CD4-positive, alpha-beta memory T cell (primary cell): ENCODE data around the gene CROCC. TPM values are rescaled to one million over a fixed set of nuclear protein-coding genes. Genes with fewer than 3 reads are reported as not detected.

Source experiments
- CTCF ChIA-PET: fragments of 350-600 bp; sonication (Branson Sonifier 250); formaldehyde crosslinking; loops from one replicate; lab custom pipeline; 2021; ENCODE audit warnings: inconsistent platforms; ENCODE audit not compliant: partially characterized antibody; lab: Charles Lee
- POLR2A ChIA-PET: fragments of 350-600 bp; sonication (Branson Sonifier 250); formaldehyde crosslinking; loops from one replicate; lab custom pipeline; 2021; ENCODE audit not compliant: partially characterized antibody; lab: Charles Lee
- DNase-seq, 5 donors: peaks; one replicate each; pipeline versions ENCODE4 v3.0.0 to v3.0.0-alpha.2; 2020 to 2022; ENCODE audit warnings: mixed read lengths in 1 of 5
- H3K27ac ChIP-seq: one replicate; pipeline ENCODE4 v1.7.0; 2013; ENCODE audit warnings: low read depth, low read length
- H3K27me3 ChIP-seq: 2 replicates; pipeline ENCODE4 v1.7.0; 2013; ENCODE audit warnings: mild to moderate bottlenecking, low read length, moderate library complexity; ENCODE audit not compliant: insufficient read depth
- H3K36me3 ChIP-seq: 2 replicates; pipeline ENCODE4 v1.7.0; 2013; ENCODE audit warnings: mild to moderate bottlenecking, low read length, moderate library complexity; ENCODE audit not compliant: insufficient read depth
- H3K4me1 ChIP-seq: 2 replicates; pipeline ENCODE4 v1.7.0; 2013; ENCODE audit warnings: mild to moderate bottlenecking, low read length, moderate library complexity; ENCODE audit not compliant: insufficient read depth
- H3K4me3 ChIP-seq, 2 donors: one replicate each; pipeline ENCODE4 v1.7.0; 2013; ENCODE audit warnings: low read length in 2 of 2, mild to moderate bottlenecking in 1 of 2
- H3K9me3 ChIP-seq, 2 donors: one replicate each; pipeline ENCODE4 v1.7.0; 2013; ENCODE audit warnings: low read length in 2 of 2, control low read depth in 1 of 2; ENCODE audit not compliant: control insufficient read depth in 1 of 2
- H3K27ac Mint-ChIP-seq, 7 donors: one replicate each; pipeline ENCODE4 v1.8.0; 2020 to 2021; ENCODE audit warnings: mixed read lengths in 7 of 7, mild to moderate bottlenecking in 6 of 7, inconsistent platforms in 3 of 7, moderate library complexity in 3 of 7
- H3K27me3 Mint-ChIP-seq, 2 donors: one replicate each; pipeline ENCODE4 v1.8.0; 2020 to 2021; ENCODE audit warnings: mixed read lengths in 2 of 2
- H3K36me3 Mint-ChIP-seq, 2 donors: one replicate each; pipeline ENCODE4 v1.8.0; 2020 to 2021; ENCODE audit warnings: mixed read lengths in 2 of 2, inconsistent platforms in 1 of 2, mild to moderate bottlenecking in 1 of 2
- H3K4me1 Mint-ChIP-seq, 4 donors: one replicate each; pipeline ENCODE4 v1.8.0; 2020 to 2021; ENCODE audit warnings: mixed read lengths in 4 of 4, mild to moderate bottlenecking in 1 of 4
- H3K4me3 Mint-ChIP-seq, 8 donors: one replicate each; pipeline ENCODE4 v1.8.0; 2020 to 2021; ENCODE audit warnings: mixed read lengths in 8 of 8, mild to moderate bottlenecking in 7 of 8, moderate library complexity in 6 of 8, inconsistent platforms in 3 of 8
- H3K9me3 Mint-ChIP-seq, 8 donors: one replicate each; pipeline ENCODE4 v1.8.0; 2020 to 2021; ENCODE audit warnings: mixed read lengths in 8 of 8, mild to moderate bottlenecking in 5 of 8, inconsistent platforms in 3 of 8, moderate library complexity in 1 of 8
- intact Hi-C: fragments of 100-400 bp; cut with micrococcal nuclease; formaldehyde crosslinking; loops from one replicate; pipeline ENCODE4 v1.15.1; 2023
- polyA plus RNA-seq, 2 donors: library from polyadenylated mRNA; unstranded; fragments of 300-500 nt; fragmentation: Illumina TruSeq; gene quantifications; one replicate each; pipeline ENCODE4 v1.2.3, GENCODE V29; 2021
- total RNA-seq, 2 experiments: library from RNA; stranded (reverse); gene quantifications; one replicate each; pipeline ENCODE4 v1.2.3, GENCODE V29; 2021

Gene CROCC
- total and polyA plus RNA-seq, 4 experiments from 2014 or later: 0.77 to 91.7 (median 46.7) TPM

- no peak overlapping the region for H3K4me3 Mint-ChIP-seq
- peak overlapping the region; percentile 38 to 66 for H3K4me3 ChIP-seq
- peaks cover 0 to 6% (median 2%) of the 10 kb centered on the region in 8 donors for H3K9me3 Mint-ChIP-seq
- peaks cover 35% of the 10 kb centered on the region for H3K4me1 ChIP-seq
- no peak overlapping the region for H3K27ac Mint-ChIP-seq
- ChIA-PET CTCF (interaction anchor here (1.0 to 2.0 kb wide), 5 partner anchors 15 to 196 kb away, joined by 3 to 7 read pairs (median 4); no protein-coding TSS in a partner anchor), POLR2A (interaction anchor here (0.6 to 4.7 kb wide), 41 partner anchors 8 to 1377 kb away, joined by 3 to 82 read pairs (median 5); partner anchors contain the start of genes ATP13A2, CROCC, DNAJC16 and FBXO42)
- H3K36me3 ChIP-seq: no peaks in the 10 kb centered on the region
- H3K36me3 Mint-ChIP-seq: no peaks in the 10 kb centered on the region
- no peaks in the 10 kb centered on the region for H3K27me3 Mint-ChIP-seq
- peak overlapping the region; percentile 97 for H3K27ac ChIP-seq
- peaks cover 12 to 39% (median 21%) of the 10 kb centered on the region in 4 donors for H3K4me1 Mint-ChIP-seq
- peak; percentile 99 to 100 (median 100) for DNase-seq
- intact Hi-C loops: loop anchor here (1.0 to 10.0 kb wide), 4 partner anchors 8 to 1070 kb away; partner anchors contain the start of gene SZRD1
- H3K9me3 ChIP-seq: no peaks in the 10 kb centered on the region
- H3K27me3 ChIP-seq: no peaks in the 10 kb centered on the region
Measured at GRCh38 chr1:16904560-16905109, 17.1 kb upstream of the CROCC start.

- DNase-seq: peak in 2 of 5 donors; percentile 41 to 53
- intact Hi-C loops: loop anchor here (5.0 to 10.0 kb wide), 2 partner anchors 538 to 1070 kb away; partner anchors contain the start of gene SZRD1
- peak overlapping the region; percentile 97 for H3K27ac ChIP-seq
Measured at GRCh38 chr1:16905110-16905867, 16.4 kb upstream of the CROCC start.

GRCh38 chr1:16905868-16906702 is 15.6 kb upstream of the CROCC start:
- Mint-ChIP-seq H3K27ac (no peak overlapping the region), H3K9me3 (peaks cover 0 to 6% (median 2%) of the 10 kb centered on the region in 8 donors), H3K4me1 (peaks cover 9 to 37% (median 21%) of the 10 kb centered on the region in 4 donors), H3K4me3 (peak overlapping the region in 2 of 8 donors; percentile 5 to 6), H3K36me3 (no peaks in the 10 kb centered on the region), H3K27me3 (no peaks in the 10 kb centered on the region)
- Histone ChIP-seq H3K27me3 (no peaks in the 10 kb centered on the region), H3K4me3 (no peak overlapping the region), H3K36me3 (no peaks in the 10 kb centered on the region), H3K9me3 (no peaks in the 10 kb centered on the region), H3K27ac (peak overlapping the region; percentile 97), H3K4me1 (peaks cover 29% of the 10 kb centered on the region)
- CTCF ChIA-PET: interaction anchor here (0.8 to 2.0 kb wide), 6 partner anchors 16 to 465 kb away, joined by 3 to 7 read pairs (median 4); partner anchors contain the start of genes CROCC and NBPF1
- no peak for DNase-seq
- intact Hi-C loops: loop anchor here (5.0 to 10.0 kb wide), 2 partner anchors 539 to 1071 kb away; partner anchors contain the start of gene SZRD1
- POLR2A ChIA-PET: interaction anchor here (0.6 to 4.7 kb wide), 19 partner anchors 8 to 1378 kb away, joined by 3 to 82 read pairs (median 9); partner anchors contain the start of genes CROCC, FBXO42, NBPF1 and RNU1-1

More at GRCh38 chr1:16905110-16905867, 16.4 kb upstream of the CROCC start:
- H3K36me3 ChIP-seq: no peaks in the 10 kb centered on the region
- peaks cover 35% of the 10 kb centered on the region for H3K4me1 ChIP-seq
- no peaks in the 10 kb centered on the region for H3K36me3 Mint-ChIP-seq
- H3K27ac Mint-ChIP-seq: no peak overlapping the region
- peaks cover 13 to 43% (median 25%) of the 10 kb centered on the region in 4 donors for H3K4me1 Mint-ChIP-seq
- H3K4me3 Mint-ChIP-seq: no peak overlapping the region
- no peaks in the 10 kb centered on the region for H3K27me3 Mint-ChIP-seq
- POLR2A ChIA-PET: interaction anchor here (0.6 to 4.7 kb wide), 40 partner anchors 9 to 1378 kb away, joined by 3 to 82 read pairs (median 6); partner anchors contain the start of genes ATP13A2, CROCC, DNAJC16 and FBXO42
- H3K27me3 ChIP-seq: no peaks in the 10 kb centered on the region
- H3K9me3 ChIP-seq: no peaks in the 10 kb centered on the region
- H3K9me3 Mint-ChIP-seq: peaks cover 0 to 6% (median 2%) of the 10 kb centered on the region in 8 donors
- CTCF ChIA-PET: interaction anchor here (0.8 to 2.0 kb wide), 6 partner anchors 16 to 464 kb away, joined by 3 to 7 read pairs (median 4); partner anchors contain the start of gene NBPF1
- peak overlapping the region in 1 of 2 donors; percentile 66 for H3K4me3 ChIP-seq

- intact Hi-C loops: loop anchor here (5.0 to 10.0 kb wide), 2 partner anchors 540 to 1072 kb away; partner anchors contain the start of gene SZRD1
- CTCF ChIA-PET: interaction anchor here (1.1 to 1.5 kb wide), 2 partner anchors 15 to 466 kb away, joined by 3 to 4 read pairs; partner anchors contain the start of gene CROCC
- POLR2A ChIA-PET: interaction anchor here (2.9 to 4.7 kb wide), 4 partner anchors 8 to 294 kb away, joined by 15 to 82 read pairs (median 48); partner anchors contain the start of genes CROCC and NBPF1
- H3K9me3 ChIP-seq: no peaks in the 10 kb centered on the region
- H3K4me1 Mint-ChIP-seq: peaks cover 7 to 35% (median 19%) of the 10 kb centered on the region in 4 donors
- no peak overlapping the region for H3K4me3 Mint-ChIP-seq
- no peaks in the 10 kb centered on the region for H3K27me3 Mint-ChIP-seq
- DNase-seq: no peak
- peaks cover 26% of the 10 kb centered on the region for H3K4me1 ChIP-seq
- H3K27me3 ChIP-seq: no peaks in the 10 kb centered on the region
- H3K4me3 ChIP-seq: no peak overlapping the region
- H3K9me3 Mint-ChIP-seq: peaks cover 0 to 6% (median 2%) of the 10 kb centered on the region in 8 donors
- H3K27ac Mint-ChIP-seq: peak overlapping the region in 2 of 7 donors; percentile 48 to 66
- H3K36me3 Mint-ChIP-seq: no peaks in the 10 kb centered on the region
- H3K36me3 ChIP-seq: no peaks in the 10 kb centered on the region
- H3K27ac ChIP-seq: no peak overlapping the region
Measured at GRCh38 chr1:16906873-16907272, 14.9 kb upstream of the CROCC start.

- ChIA-PET POLR2A (interaction anchor here (0.7 kb wide), 1 partner anchor 19 kb away, joined by 3 read pairs; no protein-coding TSS in a partner anchor), CTCF (no interaction called here)
- no peak overlapping the region for H3K4me3 Mint-ChIP-seq
Measured at GRCh38 chr1:16907870-16908758, 13.6 kb upstream of the CROCC start.

More at GRCh38 chr1:16907870-16908758, 13.6 kb upstream of the CROCC start:
- Mint-ChIP-seq H3K4me1 (peaks cover 6 to 34% (median 22%) of the 10 kb centered on the region in 4 donors), H3K36me3 (no peaks in the 10 kb centered on the region), H3K9me3 (peaks cover 0 to 6% (median 2%) of the 10 kb centered on the region in 8 donors), H3K27ac (peak overlapping the region in 4 of 7 donors; percentile 36 to 80 (median 69)), H3K27me3 (no peaks in the 10 kb centered on the region)
- Histone ChIP-seq H3K27ac (no peak overlapping the region), H3K36me3 (no peaks in the 10 kb centered on the region), H3K9me3 (no peaks in the 10 kb centered on the region), H3K4me1 (peaks cover 34% of the 10 kb centered on the region), H3K4me3 (no peak overlapping the region), H3K27me3 (no peaks in the 10 kb centered on the region)
- no peak for DNase-seq
- intact Hi-C loops: loop anchor here (5.0 to 10.0 kb wide), 2 partner anchors 541 to 1073 kb away; partner anchors contain the start of gene SZRD1
